SK-N-SH (cell line): ENCODE results near the gene CCND1. TPM values are rescaled to one million over a fixed set of nuclear protein-coding genes. Genes with fewer than 3 reads are reported as not detected.
A peak's percentile ranks its signal among the peaks of the same experiment; 100 is the strongest.

ENCODE experiments used
- CTCF ChIA-PET: fragments of 300-600, 350-600 bp; formaldehyde crosslinking; extraction: SDS; loops from one replicate; lab custom pipeline; 2021; lab: Yijun Ruan, JAX
- POLR2A ChIA-PET: fragments of 350-600 bp; sonication (Branson Sonifier 250); formaldehyde crosslinking; extraction: SDS; loops from one replicate; lab custom pipeline; 2020; ENCODE audit warnings: antibody characterized with exemption, inconsistent platforms; lab: Yijun Ruan, JAX
- DNase-seq: peaks from one replicate; pipeline ENCODE4 v3.0.0; 2012
- H2AFZ ChIP-seq: fragments of 200-600 bp; sonication (generic); 2 replicates; pipeline ENCODE4 v1.8.1; 2016; ENCODE audit warnings: antibody characterized with exemption, mild to moderate bottlenecking, low read depth
- H3F3A ChIP-seq: fragments of 200-600 bp; sonication (generic); replicated peaks from 2 replicates; pipeline ENCODE3; 2016; ENCODE audit warnings: antibody characterized with exemption, mild to moderate bottlenecking; ENCODE audit not compliant: insufficient read depth
- H3K27ac ChIP-seq, 2 experiments: fragments of 200-500 bp in 1 of 2; fragments of 200-600 bp in 1 of 2; sonication (Bioruptor generic) in 1 of 2; sonication (generic), shearing (Covaris generic) in 1 of 2; 2 replicates each; pipeline versions ENCODE4 v1.5.1 to v1.6.1; 2014 to 2016; ENCODE audit warnings: low read depth in 2 of 2, inconsistent platforms in 1 of 2, low read length in 1 of 2, mild to moderate bottlenecking in 1 of 2, mixed read lengths in 1 of 2
- H3K27me3 ChIP-seq: fragments of 200-600 bp; sonication (generic), shearing (Covaris generic); 2 replicates; pipeline ENCODE4 v1.6.1; 2016; ENCODE audit warnings: mixed run types; ENCODE audit not compliant: insufficient read depth
- H3K36me3 ChIP-seq, 2 experiments: fragments of 200-500 bp in 1 of 2; fragments of 200-600 bp in 1 of 2; sonication (Bioruptor generic) in 1 of 2; sonication (generic) in 1 of 2; replicated peaks in 1 of 2; 2 replicates each; pipeline versions ENCODE3 to v1.5.1; 2014 to 2016; ENCODE audit warnings: low read length in 1 of 2, mild to moderate bottlenecking in 1 of 2; ENCODE audit not compliant: insufficient read depth in 2 of 2, control insufficient read depth in 1 of 2
- H3K4me1 ChIP-seq, 2 experiments: fragments of 200-500 bp in 1 of 2; fragments of 200-600 bp in 1 of 2; sonication (Bioruptor generic) in 1 of 2; sonication (generic), shearing (Covaris generic) in 1 of 2; 2 replicates each; pipeline versions ENCODE4 v1.5.1 to v1.6.1; 2014 to 2016; ENCODE audit warnings: low read depth in 1 of 2, low read length in 1 of 2, mixed run types in 1 of 2; ENCODE audit not compliant: insufficient read depth in 2 of 2, control insufficient read depth in 1 of 2
- H3K4me2 ChIP-seq: fragments of 200-600 bp; sonication (generic), shearing (Covaris generic); 2 replicates; pipeline ENCODE4 v1.6.1; 2017; ENCODE audit warnings: mixed run types
- H3K4me3 ChIP-seq, 2 experiments: fragments of 200-500 bp in 1 of 2; fragments of 200-600 bp in 1 of 2; sonication (Bioruptor generic) in 1 of 2; sonication (generic), shearing (Covaris generic) in 1 of 2; 2 replicates each; pipeline versions ENCODE4 v1.5.1 to v1.8.1; 2014 to 2016; ENCODE audit warnings: low read depth in 2 of 2, inconsistent platforms in 1 of 2, low read length in 1 of 2, mild to moderate bottlenecking in 1 of 2, mixed read lengths in 1 of 2, moderate library complexity in 1 of 2
- H3K79me2 ChIP-seq: fragments of 200-600 bp; sonication (generic); 2 replicates; pipeline ENCODE4 v1.8.1; 2017; ENCODE audit warnings: mild to moderate bottlenecking; ENCODE audit not compliant: insufficient read depth
- H3K9ac ChIP-seq: fragments of 200-600 bp; sonication (generic); 2 replicates; pipeline ENCODE4 v1.6.1; 2017; ENCODE audit warnings: mixed run types
- H3K9me2 ChIP-seq: fragments of 200-600 bp; sonication (generic); 2 replicates; pipeline ENCODE4 v1.6.1; 2017; ENCODE audit warnings: mixed run types
- H3K9me3 ChIP-seq: fragments of 200-600 bp; sonication (generic); 2 replicates; pipeline ENCODE4 v1.6.1; 2017; ENCODE audit warnings: mixed run types, mild to moderate bottlenecking, moderate library complexity
- H4K20me1 ChIP-seq: fragments of 200-600 bp; sonication (generic); 2 replicates; pipeline ENCODE4 v1.6.1; 2017; ENCODE audit warnings: mild to moderate bottlenecking, mixed run types; ENCODE audit not compliant: insufficient read depth
- CHD2 ChIP-seq: fragments of 150-350 bp; IDR thresholded peaks from 2 replicates; pipeline ENCODE4 v1.6.1; 2018; ENCODE audit warnings: low read length; ENCODE audit not compliant: partially characterized antibody
- EP300 ChIP-seq, 2 experiments: IDR thresholded peaks; 2 replicates each; pipeline versions ENCODE4 v1.4.0 to v1.6.1; 2012; ENCODE audit warnings: borderline replicate concordance in 1 of 2, low read depth in 1 of 2, low read length in 1 of 2
- FOSL2 ChIP-seq: IDR thresholded peaks from 2 replicates; pipeline ENCODE4 v1.4.0; 2012; ENCODE audit warnings: low read depth, mild to moderate bottlenecking, moderate library complexity, borderline replicate concordance
- FOXJ3 ChIP-seq: sonication (generic); formaldehyde crosslinking; IDR thresholded peaks from 2 replicates; pipeline ENCODE4 v1.5.1; 2020; ENCODE audit warnings: mild to moderate bottlenecking, missing genetic modification reagents
- FOXM1 ChIP-seq: IDR thresholded peaks from 2 replicates; pipeline ENCODE4 v1.4.0; 2012; ENCODE audit warnings: low read depth, mild to moderate bottlenecking
- GABPA ChIP-seq: IDR thresholded peaks from 2 replicates; pipeline ENCODE4 v1.4.0; 2012; ENCODE audit warnings: low read depth, mild to moderate bottlenecking
- JUND ChIP-seq: IDR thresholded peaks from 2 replicates; pipeline ENCODE4 v1.4.0; 2012
- MAX ChIP-seq: IDR thresholded peaks from 2 replicates; pipeline ENCODE4 v1.4.0; 2012; ENCODE audit warnings: low read depth
- MEF2A ChIP-seq: IDR thresholded peaks from 2 replicates; pipeline ENCODE4 v1.4.0; 2012; ENCODE audit warnings: low read depth, borderline replicate concordance
- NRF1 ChIP-seq: IDR thresholded peaks from 2 replicates; pipeline ENCODE4 v1.6.1; 2012; ENCODE audit warnings: low read depth, mild to moderate bottlenecking, low read length
- POLR2AphosphoS5 ChIP-seq: IDR thresholded peaks from 2 replicates; pipeline ENCODE4 v1.6.1; 2012; ENCODE audit warnings: low read depth, low read length
- RAD21 ChIP-seq: IDR thresholded peaks from 2 replicates; pipeline ENCODE4 v1.6.1; 2012; ENCODE audit warnings: mild to moderate bottlenecking, low read length
- RFX5 ChIP-seq: IDR thresholded peaks from 2 replicates; pipeline ENCODE4 v1.6.1; 2012; ENCODE audit warnings: mild to moderate bottlenecking, improper control_type of control experiment, low read length
- RXRA ChIP-seq: IDR thresholded peaks from 2 replicates; pipeline ENCODE4 v1.4.0; 2012; ENCODE audit warnings: low read depth, mild to moderate bottlenecking, borderline replicate concordance
- YY1 ChIP-seq: IDR thresholded peaks from 2 replicates; pipeline ENCODE4 v1.4.0; 2012; ENCODE audit warnings: low read depth, mild to moderate bottlenecking
- WGBS: methylation state at CpG from one replicate; pipeline ENCODE4 v1.1.6; 2017; ENCODE audit warnings: low lambda C conversion rate; 5-methylcytosine and 5-hydroxymethylcytosine counted together
- polyA plus RNA-seq, 3 experiments: library from polyadenylated mRNA; depleted of rRNA; stranded (reverse); fragments of >200 nt; gene quantifications; 2 replicates each; pipeline ENCODE4 v1.2.3, GENCODE V29; 2012
- TF ChIP-seq, protein P1 (sequence below): IDR thresholded peaks from 2 replicates; pipeline ENCODE4 v1.4.0; 2012; ENCODE audit warnings: low read depth, borderline replicate concordance
- TF ChIP-seq, protein P2 (sequence below): fragments of 150-350 bp; IDR thresholded peaks from 2 replicates; pipeline ENCODE4 v1.6.1; 2016; ENCODE audit warnings: mild to moderate bottlenecking, low read depth, low read length
- TF ChIP-seq, protein P3 (sequence below): fragments of 200-600 bp; sonication (generic); IDR thresholded peaks from 2 replicates; pipeline ENCODE4 v1.6.1; 2017; ENCODE audit warnings: antibody characterized with exemption, mild to moderate bottlenecking, moderate library complexity

Gene CCND1
- polyA plus RNA-seq, 1 of the 3 experiments (the other 2 are of a cell fraction), result 242 TPM

DNA sequence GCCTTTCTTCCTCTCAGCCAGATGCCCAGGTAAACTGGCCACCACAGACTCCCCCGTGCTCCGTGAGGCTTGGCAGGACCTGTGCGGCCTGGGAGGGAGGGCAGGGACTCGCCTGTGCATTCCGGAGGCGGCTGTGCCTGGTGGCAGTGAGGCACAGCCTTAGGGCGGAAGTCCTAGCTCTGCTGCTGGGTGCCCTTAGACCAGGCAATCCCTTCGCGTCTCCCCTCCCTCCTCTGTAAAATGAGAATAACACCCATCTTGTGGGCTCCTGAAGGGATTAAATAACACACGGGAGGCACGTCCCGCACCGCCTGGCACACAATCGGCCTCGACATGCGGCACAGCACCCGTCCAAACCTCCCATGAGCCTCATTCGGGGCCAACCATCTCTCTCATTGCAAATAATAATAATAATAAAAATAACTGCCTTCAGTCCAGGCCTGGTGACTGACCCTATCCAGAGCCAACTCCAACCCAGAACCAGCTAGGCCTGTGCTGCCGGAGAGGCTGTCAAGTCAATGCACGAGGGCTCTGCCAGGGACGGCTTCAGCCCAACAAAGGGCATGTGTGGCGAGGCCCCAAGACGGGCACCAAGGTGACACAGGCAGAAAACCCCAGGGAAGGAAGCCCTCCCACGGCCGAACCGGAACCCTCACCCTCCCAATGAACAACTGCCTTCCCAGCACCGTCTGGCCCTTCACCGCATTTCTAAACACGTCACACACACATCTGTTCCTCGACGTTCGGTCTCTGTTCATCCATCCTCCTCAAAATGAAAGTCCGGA is 26.0 kb downstream of the CCND1 start:
- CTCF ChIA-PET, result interaction anchor here (1.5 to 9.2 kb wide), 4 partner anchors 17 to 564 kb away, joined by 3 to 254 read pairs (median 56); partner anchors contain the start of gene CCND1
- H3K4me2 ChIP-seq, result no peak overlapping the region

More for the DNA sequence above, 26.0 kb downstream of the CCND1 start:
- H3K79me2 ChIP-seq, result peaks cover 13% of the 10 kb centered on the region; the same call in 1 of the 2 replicates
- POLR2A ChIA-PET, result no interaction called here
- H3F3A ChIP-seq, result peaks cover 6% of the 10 kb centered on the region
- H3K9me3 ChIP-seq, result no peaks in the 10 kb centered on the region
- H3K36me3 ChIP-seq, result peaks cover 21 to 60% of the 10 kb centered on the region in 2 experiments
- no peak overlapping the region for H2AFZ ChIP-seq
- DNase-seq, result peak; percentile 15
- H3K27me3 ChIP-seq, result no peaks in the 10 kb centered on the region
- 95% methylated on average over 28 of the region's 33 CpGs for WGBS
- peaks cover 2 to 8% of the 10 kb centered on the region in 2 experiments; a peak in 3 of 4 replicates for H3K4me1 ChIP-seq
- H3K9ac ChIP-seq, result no peak overlapping the region
- no peak overlapping the region for H3K27ac ChIP-seq
- TF ChIP-seq, protein P1, sequence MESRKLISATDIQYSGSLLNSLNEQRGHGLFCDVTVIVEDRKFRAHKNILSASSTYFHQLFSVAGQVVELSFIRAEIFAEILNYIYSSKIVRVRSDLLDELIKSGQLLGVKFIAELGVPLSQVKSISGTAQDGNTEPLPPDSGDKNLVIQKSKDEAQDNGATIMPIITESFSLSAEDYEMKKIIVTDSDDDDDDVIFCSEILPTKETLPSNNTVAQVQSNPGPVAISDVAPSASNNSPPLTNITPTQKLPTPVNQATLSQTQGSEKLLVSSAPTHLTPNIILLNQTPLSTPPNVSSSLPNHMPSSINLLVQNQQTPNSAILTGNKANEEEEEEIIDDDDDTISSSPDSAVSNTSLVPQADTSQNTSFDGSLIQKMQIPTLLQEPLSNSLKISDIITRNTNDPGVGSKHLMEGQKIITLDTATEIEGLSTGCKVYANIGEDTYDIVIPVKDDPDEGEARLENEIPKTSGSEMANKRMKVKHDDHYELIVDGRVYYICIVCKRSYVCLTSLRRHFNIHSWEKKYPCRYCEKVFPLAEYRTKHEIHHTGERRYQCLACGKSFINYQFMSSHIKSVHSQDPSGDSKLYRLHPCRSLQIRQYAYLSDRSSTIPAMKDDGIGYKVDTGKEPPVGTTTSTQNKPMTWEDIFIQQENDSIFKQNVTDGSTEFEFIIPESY, result no peak
- no peak for TF ChIP-seq POLR2AphosphoS5
- no peak for TF ChIP-seq JUND
- no peak for TF ChIP-seq YY1
- TF ChIP-seq, protein P2, sequence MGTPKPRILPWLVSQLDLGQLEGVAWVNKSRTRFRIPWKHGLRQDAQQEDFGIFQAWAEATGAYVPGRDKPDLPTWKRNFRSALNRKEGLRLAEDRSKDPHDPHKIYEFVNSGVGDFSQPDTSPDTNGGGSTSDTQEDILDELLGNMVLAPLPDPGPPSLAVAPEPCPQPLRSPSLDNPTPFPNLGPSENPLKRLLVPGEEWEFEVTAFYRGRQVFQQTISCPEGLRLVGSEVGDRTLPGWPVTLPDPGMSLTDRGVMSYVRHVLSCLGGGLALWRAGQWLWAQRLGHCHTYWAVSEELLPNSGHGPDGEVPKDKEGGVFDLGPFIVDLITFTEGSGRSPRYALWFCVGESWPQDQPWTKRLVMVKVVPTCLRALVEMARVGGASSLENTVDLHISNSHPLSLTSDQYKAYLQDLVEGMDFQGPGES, result no peak
- no peak for TF ChIP-seq RFX5
- no peak for TF ChIP-seq MEF2A
- no peak for TF ChIP-seq CHD2
- TF ChIP-seq RXRA, result no peak
- no peak for TF ChIP-seq FOSL2
- no peak for TF ChIP-seq EP300 (IDR thresholded peaks at IDR 0.05; ENCODE audit: borderline replicate concordance in 1 of 2, low read depth in 1 of 2, low read length in 1 of 2)
- TF ChIP-seq RAD21, result no peak
- TF ChIP-seq NRF1, result no peak
- no peak for TF ChIP-seq FOXM1
- no peak for TF ChIP-seq GABPA
- TF ChIP-seq MAX, result no peak
- no peak for TF ChIP-seq FOXJ3
- TF ChIP-seq, protein P3, sequence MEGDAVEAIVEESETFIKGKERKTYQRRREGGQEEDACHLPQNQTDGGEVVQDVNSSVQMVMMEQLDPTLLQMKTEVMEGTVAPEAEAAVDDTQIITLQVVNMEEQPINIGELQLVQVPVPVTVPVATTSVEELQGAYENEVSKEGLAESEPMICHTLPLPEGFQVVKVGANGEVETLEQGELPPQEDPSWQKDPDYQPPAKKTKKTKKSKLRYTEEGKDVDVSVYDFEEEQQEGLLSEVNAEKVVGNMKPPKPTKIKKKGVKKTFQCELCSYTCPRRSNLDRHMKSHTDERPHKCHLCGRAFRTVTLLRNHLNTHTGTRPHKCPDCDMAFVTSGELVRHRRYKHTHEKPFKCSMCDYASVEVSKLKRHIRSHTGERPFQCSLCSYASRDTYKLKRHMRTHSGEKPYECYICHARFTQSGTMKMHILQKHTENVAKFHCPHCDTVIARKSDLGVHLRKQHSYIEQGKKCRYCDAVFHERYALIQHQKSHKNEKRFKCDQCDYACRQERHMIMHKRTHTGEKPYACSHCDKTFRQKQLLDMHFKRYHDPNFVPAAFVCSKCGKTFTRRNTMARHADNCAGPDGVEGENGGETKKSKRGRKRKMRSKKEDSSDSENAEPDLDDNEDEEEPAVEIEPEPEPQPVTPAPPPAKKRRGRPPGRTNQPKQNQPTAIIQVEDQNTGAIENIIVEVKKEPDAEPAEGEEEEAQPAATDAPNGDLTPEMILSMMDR, result no peak
- TF ChIP-seq, all 33 proteins: peak for 0
- Histone ChIP-seq H4K20me1 (no peaks in the 10 kb centered on the region; the same call in 1 of the 2 replicates), H3K4me3 (no peak overlapping the region), H3K9me2 (no peaks in the 10 kb centered on the region)
